Astrocyte (in vitro differentiated cells and primary cell): ENCODE data around the gene TMEM151A. TPM values are rescaled to one million over a fixed set of nuclear protein-coding genes. Genes with fewer than 3 reads are reported as not detected.

Source experiments
- DNase-seq: peaks from one replicate; pipeline ENCODE4 v3.0.0-alpha.2; 2010; ENCODE audit warnings: low read depth
- FAIRE-seq: peaks from 2 replicates; lab custom pipeline; 2011; peaks lifted over from hg19 to GRCh38; lab: Jason Lieb, UNC
- H2AFZ ChIP-seq: 2 replicates; pipeline ENCODE4 v1.6.0; 2012; ENCODE audit warnings: low read depth, low read length, inconsistent platforms
- H3K27ac ChIP-seq: 2 replicates; pipeline ENCODE4 v1.5.1; 2011; ENCODE audit warnings: low read depth, low read length, inconsistent platforms
- H3K27me3 ChIP-seq: 2 replicates; pipeline ENCODE4 v1.6.0; 2011; ENCODE audit warnings: low read length, inconsistent platforms; ENCODE audit not compliant: insufficient read depth
- H3K36me3 ChIP-seq: 2 replicates; pipeline ENCODE4 v1.5.1; 2011; ENCODE audit warnings: low read length, inconsistent platforms; ENCODE audit not compliant: insufficient read depth
- H3K4me1 ChIP-seq: 2 replicates; pipeline ENCODE4 v1.5.1; 2011; ENCODE audit warnings: low read length, inconsistent platforms; ENCODE audit not compliant: insufficient read depth
- H3K4me2 ChIP-seq: 2 replicates; pipeline ENCODE4 v1.6.0; 2012; ENCODE audit warnings: low read length, inconsistent platforms
- H3K4me3 ChIP-seq: 2 replicates; pipeline ENCODE4 v1.5.1; 2011; ENCODE audit warnings: low read depth, mild to moderate bottlenecking, low read length, inconsistent platforms; ENCODE audit not compliant: insufficient read depth
- H3K79me2 ChIP-seq: 2 replicates; pipeline ENCODE4 v1.6.0; 2012; ENCODE audit warnings: mild to moderate bottlenecking, low read length, inconsistent platforms; ENCODE audit not compliant: insufficient read depth
- H3K9ac ChIP-seq: 2 replicates; pipeline ENCODE4 v1.6.0; 2012; ENCODE audit warnings: mild to moderate bottlenecking, low read length, inconsistent platforms
- H3K9me3 ChIP-seq: 2 replicates; pipeline ENCODE4 v1.5.1; 2012; ENCODE audit warnings: low read depth, mild to moderate bottlenecking, low read length, inconsistent platforms; ENCODE audit not compliant: insufficient read depth
- H4K20me1 ChIP-seq: 2 replicates; pipeline ENCODE4 v1.6.0; 2012; ENCODE audit warnings: low read length, inconsistent platforms; ENCODE audit not compliant: insufficient read depth
- H3K27ac Mint-ChIP-seq: one replicate; pipeline ENCODE4 v1.8.0; 2021; ENCODE audit warnings: mild to moderate bottlenecking, mixed read lengths; ENCODE audit not compliant: unreplicated experiment
- H3K27me3 Mint-ChIP-seq: one replicate; pipeline ENCODE4 v1.8.0; 2021; ENCODE audit warnings: low read depth, mixed read lengths; ENCODE audit not compliant: unreplicated experiment
- H3K36me3 Mint-ChIP-seq: one replicate; pipeline ENCODE4 v1.8.0; 2021; ENCODE audit warnings: low read depth, mixed read lengths; ENCODE audit not compliant: unreplicated experiment
- H3K4me1 Mint-ChIP-seq: one replicate; pipeline ENCODE4 v1.8.0; 2021; ENCODE audit warnings: low read depth, mixed read lengths; ENCODE audit not compliant: unreplicated experiment
- H3K4me3 Mint-ChIP-seq: one replicate; pipeline ENCODE4 v1.8.0; 2021; ENCODE audit warnings: mild to moderate bottlenecking, moderate library complexity, mixed read lengths; ENCODE audit not compliant: unreplicated experiment
- H3K9me3 Mint-ChIP-seq: one replicate; pipeline ENCODE4 v1.8.0; 2021; ENCODE audit warnings: mild to moderate bottlenecking, mixed read lengths; ENCODE audit not compliant: unreplicated experiment
- CTCF ChIP-seq: IDR thresholded peaks from 2 replicates; pipeline ENCODE4 v1.5.1; 2011; ENCODE audit warnings: low read depth, mild to moderate bottlenecking, inconsistent platforms, low read length, moderate library complexity; ENCODE audit not compliant: insufficient read depth
- EZH2 ChIP-seq: IDR thresholded peaks from 2 replicates; pipeline ENCODE4 v1.6.1; 2012; ENCODE audit warnings: mild to moderate bottlenecking, low read length, inconsistent platforms; ENCODE audit not compliant: insufficient read depth
- total RNA-seq: library from RNA; stranded (reverse); gene quantifications from 2 replicates; pipeline ENCODE4 v1.2.1, GENCODE V29; 2021

Gene TMEM151A
- total RNA-seq, 1 donor from 2014 or later: 2.0 TPM

DNA sequence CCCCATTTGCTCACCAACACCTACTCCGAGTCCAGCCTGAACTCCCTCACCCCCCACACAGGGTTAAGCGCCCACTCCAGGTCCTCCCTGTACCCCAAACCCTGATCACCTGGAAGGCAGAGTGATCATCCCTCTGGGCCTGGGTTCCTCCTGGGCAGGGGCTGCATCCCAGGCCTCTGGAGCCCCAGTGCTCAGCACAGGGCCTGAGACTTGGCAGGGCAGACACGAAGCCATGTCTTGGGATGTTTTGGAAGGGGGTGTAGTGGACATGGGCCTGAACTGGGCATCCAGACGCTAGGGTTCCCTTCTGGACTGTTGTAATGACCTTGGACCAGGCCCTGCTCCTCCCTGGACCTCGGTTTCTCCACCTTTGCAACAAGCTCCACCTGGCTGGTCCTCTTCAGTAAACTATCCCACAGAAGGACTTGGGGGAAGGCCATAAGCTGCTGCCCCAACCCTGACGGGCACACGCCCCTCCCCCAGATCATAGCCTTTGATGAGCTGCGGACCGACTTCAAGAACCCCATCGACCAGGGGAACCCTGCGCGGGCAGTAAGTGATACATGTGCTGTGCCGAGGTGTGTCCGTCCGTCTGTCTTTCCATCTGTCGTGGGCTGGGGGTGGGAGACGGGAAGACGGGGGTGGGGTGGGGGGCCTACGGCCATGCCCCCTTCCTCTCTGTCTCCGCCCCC, 9.8 kb upstream of the TMEM151A start:
- no peaks in the 10 kb centered on the region for H3K9me3 Mint-ChIP-seq
- Histone ChIP-seq H3K27ac (no peak overlapping the region), H2AFZ (no peak overlapping the region), H3K27me3 (no peaks in the 10 kb centered on the region), H3K9ac (no peak overlapping the region), H3K36me3 (peaks cover 5% of the 10 kb centered on the region), H3K4me1 (peaks cover 19% of the 10 kb centered on the region), H3K9me3 (no peaks in the 10 kb centered on the region), H3K4me3 (no peak overlapping the region), H4K20me1 (peaks cover 77% of the 10 kb centered on the region), H3K4me2 (no peak overlapping the region), H3K79me2 (peaks cover 24% of the 10 kb centered on the region)
- no peak overlapping the region for H3K4me3 Mint-ChIP-seq
- H3K36me3 Mint-ChIP-seq: peaks cover 5% of the 10 kb centered on the region
- no peaks in the 10 kb centered on the region for H3K27me3 Mint-ChIP-seq
- no peak for FAIRE-seq
- TF ChIP-seq CTCF: no peak
- H3K27ac Mint-ChIP-seq: peak overlapping the region; percentile 84
- DNase-seq: no peak
- H3K4me1 Mint-ChIP-seq: peaks cover 7% of the 10 kb centered on the region

- no peaks in the 10 kb centered on the region for H3K27me3 Mint-ChIP-seq
- H3K9me3 Mint-ChIP-seq: no peaks in the 10 kb centered on the region
- Histone ChIP-seq H3K4me3 (no peak overlapping the region), H3K4me1 (peaks cover 23% of the 10 kb centered on the region), H4K20me1 (peaks cover 77% of the 10 kb centered on the region), H3K9me3 (no peaks in the 10 kb centered on the region), H3K4me2 (no peak overlapping the region), H3K36me3 (peaks cover 7% of the 10 kb centered on the region), H3K79me2 (peaks cover 32% of the 10 kb centered on the region), H3K9ac (peak overlapping the region; percentile 12), H3K27me3 (no peaks in the 10 kb centered on the region), H3K27ac (no peak overlapping the region), H2AFZ (no peak overlapping the region)
- DNase-seq (peak; percentile 88), FAIRE-seq (peak; percentile 20)
- peaks cover 2% of the 10 kb centered on the region for H3K36me3 Mint-ChIP-seq
- peaks cover 10% of the 10 kb centered on the region for H3K4me1 Mint-ChIP-seq
- H3K27ac Mint-ChIP-seq: no peak overlapping the region
- TF ChIP-seq CTCF: peak; percentile 75
- TF ChIP-seq EZH2: no peak
- no peak overlapping the region for H3K4me3 Mint-ChIP-seq
Observed at GRCh38 chr11:66282468-66283455, 8.9 kb upstream of the TMEM151A start.
